HK-2 (cell line): ENCODE data around the gene LSG1.
"Not testable (repeated sequence)": the region's sequence is repeated elsewhere in the genome, so short reads cannot be mapped to it uniquely, and the experiment has no call there.

Experiments
- DNase-seq: peaks from one replicate; pipeline ENCODE4 v3.0.0-alpha.2; 2018; ENCODE audit not compliant: unreplicated experiment

Gene LSG1

GRCh38 chr3:194658477-194659242, 13.3 kb downstream of the LSG1 start:
- DNase-seq = no peak

- DNase-seq = no peak
Observed at GRCh38 chr3:194657439-194657838, 14.6 kb downstream of the LSG1 start.

DNA sequence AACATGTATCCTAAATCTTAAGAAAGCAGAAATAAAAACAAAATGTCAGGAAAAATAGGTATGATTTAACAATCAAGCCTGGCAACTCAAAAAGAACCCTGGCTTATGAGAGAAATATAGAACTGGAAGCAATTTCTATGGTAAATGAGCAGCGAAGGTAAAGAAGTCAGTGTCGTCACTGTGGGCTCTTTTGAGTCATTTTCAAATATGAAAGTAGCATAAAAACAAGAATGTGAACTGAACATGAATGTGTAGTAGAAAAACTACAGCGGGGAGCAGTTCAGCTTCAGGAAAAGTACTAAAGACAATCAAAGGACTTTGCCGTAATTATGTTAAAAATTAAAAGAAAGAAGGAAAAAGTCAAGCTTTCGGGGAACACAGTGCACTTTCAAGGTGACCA, 17.5 kb downstream of the LSG1 start:
- DNase-seq = no peak

DNA sequence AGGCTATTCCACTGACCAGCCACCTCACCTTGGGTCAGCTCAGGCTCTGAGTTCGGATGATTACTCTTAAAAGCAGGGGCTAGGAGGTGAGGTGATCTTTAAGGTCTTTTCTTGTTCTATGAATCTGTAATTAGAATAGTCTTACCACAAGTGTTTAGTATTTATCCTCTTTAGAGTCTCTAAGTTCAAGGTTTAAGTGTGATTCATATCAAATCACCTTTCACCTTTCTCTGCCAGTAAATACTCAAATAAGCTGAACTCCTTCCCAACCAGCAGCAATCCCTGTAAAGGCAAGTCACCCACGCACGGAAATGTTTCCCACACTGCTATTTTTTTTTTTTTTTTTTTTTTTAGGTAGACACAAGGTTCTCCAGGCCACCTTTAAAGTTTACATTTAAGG, 24.2 kb downstream of the LSG1 start:
- DNase-seq = no peak

DNA sequence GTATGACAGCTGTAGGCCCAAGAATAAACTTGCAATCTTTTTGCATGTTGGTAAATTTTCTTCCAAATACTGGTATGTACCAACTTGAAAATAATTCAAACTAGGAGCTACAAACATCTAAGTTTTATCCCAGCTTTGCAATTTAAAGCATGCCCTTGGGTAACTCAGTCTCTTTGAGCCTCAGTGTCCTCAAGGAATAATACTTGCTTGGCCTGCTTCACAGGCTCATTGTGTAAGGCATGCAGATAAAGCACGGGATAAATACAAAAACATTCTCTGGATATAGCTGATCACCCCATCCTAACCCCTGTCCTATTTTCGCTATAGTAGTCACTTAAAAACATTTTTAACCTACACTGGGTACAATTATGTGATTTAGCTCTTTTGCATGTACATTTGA, 29.2 kb downstream of the LSG1 start:
- DNase-seq = no peak

- no peak for DNase-seq
Observed at GRCh38 chr3:194640829-194641228, 31.2 kb downstream of the LSG1 start.

GRCh38 chr3:194638991-194639605, 32.9 kb downstream of the LSG1 start:
- no peak for DNase-seq

GRCh38 chr3:194637541-194638400, 34.2 kb downstream of the LSG1 start:
- DNase-seq = no peak

- DNase-seq = no peak
Observed at GRCh38 chr3:194637066-194637465, 34.9 kb downstream of the LSG1 start.

DNA sequence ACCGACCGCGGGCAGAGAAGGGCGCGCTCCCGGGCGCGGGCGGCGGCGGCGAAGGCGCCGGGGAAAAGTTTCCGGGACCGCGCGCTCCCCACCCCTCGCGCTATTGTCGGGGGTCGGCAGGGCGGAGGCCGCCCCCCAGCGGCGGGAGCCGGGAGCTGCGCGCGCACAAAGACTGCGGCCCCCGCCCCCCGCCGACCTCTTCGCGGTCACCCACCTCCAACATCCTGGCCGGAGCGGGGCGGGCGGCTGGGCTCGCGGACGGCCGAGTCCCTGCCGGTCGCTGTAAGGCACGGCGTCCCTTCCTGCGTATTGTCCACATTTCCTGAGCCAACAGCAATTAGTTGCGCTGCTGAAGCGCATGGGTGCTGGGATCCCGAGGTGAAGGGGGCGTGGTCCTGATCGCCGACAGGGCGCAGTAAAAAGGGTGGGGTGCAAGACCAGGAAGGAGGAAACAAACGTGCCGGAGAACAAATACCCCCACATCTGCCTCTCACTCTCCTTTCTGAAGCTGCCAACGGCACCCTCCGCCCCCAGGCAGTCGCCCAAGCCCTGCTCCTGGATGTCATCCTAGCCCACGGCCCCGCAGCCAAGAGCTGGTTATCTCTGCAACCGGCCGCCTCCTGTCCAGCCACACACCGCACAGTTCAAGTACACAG, 38.5 kb downstream of the LSG1 start, which contains the start of gene TMEM44:
TMEM44 (minus strand) TSS at position 71 of the 656 bp plus-strand sequence. CDS start 204 bp downstream, outside the sequence.
- peak; percentile 94 for DNase-seq

GRCh38 chr3:194632809-194633348, 39.1 kb downstream of the LSG1 start:
- DNase-seq = peak; percentile 60

DNA sequence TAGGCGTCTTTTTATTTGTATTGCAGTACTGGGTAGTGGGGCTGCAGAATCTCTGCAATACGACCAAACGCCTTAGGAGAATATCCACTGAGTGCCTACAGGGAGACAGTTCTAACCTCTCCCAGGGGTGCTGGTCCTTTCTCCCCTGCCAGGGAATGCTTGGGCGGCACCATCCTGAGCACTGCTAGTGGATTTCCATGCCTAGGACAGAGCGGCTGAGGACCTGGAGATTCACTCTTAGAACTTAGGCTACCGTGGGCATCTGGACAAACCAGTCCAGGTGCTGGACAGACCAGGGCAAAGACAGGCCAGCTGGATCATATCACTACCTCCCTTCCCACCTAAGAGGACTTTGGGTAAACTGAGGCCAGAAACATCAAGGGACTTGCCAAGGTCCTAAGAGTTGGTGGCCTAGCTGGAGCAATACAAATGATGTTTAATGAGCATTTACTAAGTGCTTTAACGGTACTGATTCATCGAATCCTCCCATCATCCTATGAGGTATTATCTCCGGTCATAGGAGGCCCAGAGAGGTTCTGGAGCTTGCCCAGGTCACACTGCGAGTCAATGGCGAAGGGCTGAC, 39.7 kb downstream of the LSG1 start:
- DNase-seq = no peak

GRCh38 chr3:194631696-194632095, 40.3 kb downstream of the LSG1 start:
- DNase-seq = no peak

DNA sequence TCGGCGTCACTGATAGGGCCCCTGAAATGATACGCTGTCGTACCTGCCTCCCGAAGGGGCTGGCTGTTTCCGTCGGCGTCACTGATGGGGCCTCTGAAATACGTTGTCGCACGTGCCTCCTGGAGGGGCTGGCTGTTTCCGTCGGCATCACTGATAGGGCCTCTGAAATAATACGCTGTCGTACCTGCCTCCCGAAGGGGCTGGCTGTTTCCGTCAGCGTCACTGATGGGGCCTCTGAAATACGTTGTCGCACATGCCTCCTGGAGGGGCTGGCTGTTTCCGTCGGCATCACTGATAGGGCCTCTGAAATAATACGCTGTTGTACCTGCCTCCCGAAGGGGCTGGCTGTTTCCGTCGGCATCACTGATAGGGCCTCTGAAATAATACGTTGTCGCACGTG, 41.3 kb downstream of the LSG1 start:
- not testable (repeated sequence) for DNase-seq

DNA sequence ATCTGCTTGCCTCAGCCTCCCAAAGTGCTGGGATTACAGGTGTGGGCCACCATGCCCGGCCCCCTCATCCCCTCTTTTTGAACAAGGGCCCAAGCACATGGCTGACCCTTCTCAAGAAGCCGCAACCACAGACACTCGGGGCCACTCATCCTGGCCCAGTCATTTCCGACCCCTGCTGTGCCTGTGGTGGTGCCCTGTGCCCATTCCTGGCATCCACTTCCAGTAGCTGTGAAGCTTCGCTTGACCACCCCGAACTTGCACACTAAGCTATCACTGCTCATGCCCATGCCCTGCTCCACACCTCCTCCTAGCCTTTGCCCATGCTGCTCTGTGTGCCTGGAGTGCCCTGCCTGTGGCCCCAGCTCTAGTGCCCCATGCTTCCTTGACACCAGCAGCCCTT, 47.0 kb downstream of the LSG1 start:
- DNase-seq = no peak

DNA sequence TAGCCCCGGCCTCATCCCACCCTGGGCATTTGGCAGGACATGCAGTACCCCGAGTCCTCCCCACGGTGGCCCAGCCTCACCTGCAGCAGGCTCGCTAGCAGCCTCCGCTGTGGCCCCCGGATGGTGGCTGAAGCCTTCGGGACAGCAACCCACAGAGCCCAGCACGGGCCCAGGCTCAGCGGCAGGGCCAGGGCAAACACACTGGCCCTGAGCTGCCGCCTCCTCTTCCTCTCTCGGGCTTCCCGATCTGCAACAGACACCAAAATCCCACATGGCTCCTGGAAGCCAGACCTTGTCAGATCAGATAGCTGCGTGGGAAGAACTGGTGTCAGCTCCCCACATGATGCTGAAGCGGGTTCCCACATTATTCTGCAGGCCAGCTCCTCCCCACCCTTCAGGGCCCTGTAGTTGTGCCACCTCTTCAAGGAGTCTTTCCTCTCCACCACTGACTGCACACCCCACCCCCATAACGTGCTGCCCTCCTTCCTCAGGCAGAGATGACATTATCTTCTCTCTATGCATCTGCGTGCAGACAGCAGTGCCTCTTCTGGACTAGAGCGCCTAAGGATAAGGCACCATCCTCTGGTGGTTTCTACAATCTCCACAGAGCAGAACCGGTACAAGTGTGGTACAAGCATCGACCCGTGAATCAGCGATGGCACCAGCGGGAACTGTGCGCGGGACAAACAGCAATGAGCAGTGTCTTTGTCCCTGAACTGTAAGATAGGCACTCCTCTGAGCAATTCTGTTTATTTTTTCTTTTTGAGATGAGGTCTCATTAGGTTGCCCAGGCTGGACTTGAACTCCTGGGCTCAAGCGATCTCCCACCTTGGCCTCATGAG, 48.3 kb downstream of the LSG1 start:
- DNase-seq = no peak

GRCh38 chr3:194622621-194623340, 49.2 kb downstream of the LSG1 start:
- DNase-seq = no peak

DNA sequence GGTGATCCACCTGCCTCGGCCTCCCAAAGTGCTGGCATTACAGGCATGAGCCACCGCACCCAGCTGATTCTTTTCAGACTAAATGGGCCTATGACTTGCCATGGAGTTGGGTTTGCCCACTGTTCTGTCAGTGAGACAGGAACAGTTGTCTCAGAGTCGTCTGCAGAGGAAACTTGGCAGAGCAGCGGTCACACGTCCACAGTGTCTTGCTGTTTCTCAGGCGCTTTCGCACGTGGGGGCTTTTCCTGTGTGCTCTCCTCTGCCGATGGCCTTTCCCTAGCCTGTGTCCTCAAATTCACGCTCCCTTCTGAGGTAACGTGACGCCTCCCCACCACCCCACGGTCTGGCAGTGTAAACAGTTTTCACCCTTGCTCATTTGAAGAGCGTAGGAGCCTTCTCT, 50.0 kb downstream of the LSG1 start:
- no peak for DNase-seq

DNA sequence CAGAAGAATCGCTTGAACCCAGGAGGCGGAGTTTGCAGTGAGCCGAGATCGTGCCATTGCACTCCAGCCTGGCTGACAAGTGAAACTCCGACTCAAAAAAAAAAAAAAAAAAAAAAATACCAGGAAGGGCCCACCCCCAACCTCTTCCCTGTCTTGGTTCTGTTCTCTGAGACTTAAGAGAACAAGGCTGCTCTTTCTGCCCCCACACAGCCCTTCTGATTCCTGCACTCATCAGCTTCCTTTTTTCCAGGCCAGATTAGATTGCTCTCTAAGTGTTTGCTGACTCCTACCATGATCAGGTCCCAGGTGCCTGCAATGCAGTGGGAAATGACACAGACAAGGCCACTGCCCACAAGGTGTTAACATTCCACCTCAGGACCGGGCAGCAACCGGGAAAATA, 51.8 kb downstream of the LSG1 start:
- DNase-seq = no peak

DNA sequence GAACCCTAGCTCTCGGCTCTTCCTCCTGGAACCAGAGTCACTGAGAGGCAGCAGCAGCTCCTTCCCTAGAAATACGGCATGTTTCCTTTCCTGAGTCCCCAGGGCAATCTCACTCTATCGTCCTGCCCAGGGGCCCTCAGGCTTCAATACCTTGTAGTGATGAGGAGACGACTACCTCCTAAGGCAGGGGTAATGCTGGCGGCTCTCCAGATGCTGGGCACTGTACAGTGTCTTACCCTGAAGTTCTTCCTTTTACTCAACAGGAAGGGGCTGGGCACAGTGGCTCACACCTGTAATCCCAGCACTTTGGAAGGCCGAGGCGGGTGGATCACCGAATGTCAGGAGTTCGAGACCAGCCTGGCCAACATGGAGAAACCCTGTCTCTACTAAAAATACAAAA, 52.2 kb downstream of the LSG1 start:
- DNase-seq = no peak
